H9 (cell line): ENCODE measurements around the gene CINP. TPM values are rescaled to one million over a fixed set of nuclear protein-coding genes. Genes with fewer than 3 reads are reported as not detected.
A peak's percentile ranks its signal among the peaks of the same experiment; 100 is the strongest.

Experiments used
- DNase-seq: peaks from one replicate; pipeline ENCODE4 v3.0.0-alpha.2; 2017
- H2AFZ ChIP-seq: one replicate; pipeline ENCODE4 v1.6.1; 2013; ENCODE audit warnings: mild to moderate bottlenecking, low read length, control low read depth, moderate library complexity
- H2AK5ac ChIP-seq: 2 replicates; pipeline ENCODE4 v1.6.1; 2013; ENCODE audit warnings: low read length, control low read depth, mixed read lengths; ENCODE audit not compliant: insufficient read length
- H2BK120ac ChIP-seq: one replicate; pipeline ENCODE4 v1.6.1; 2013; ENCODE audit warnings: low read depth, mild to moderate bottlenecking, low read length, control low read depth, inconsistent platforms; ENCODE audit not compliant: poor library complexity, severe bottlenecking
- H2BK12ac ChIP-seq: 2 replicates; pipeline ENCODE4 v1.6.1; 2013; ENCODE audit warnings: low read length, control low read depth, mixed read lengths, low read depth; ENCODE audit not compliant: insufficient read length
- H2BK15ac ChIP-seq: 2 replicates; pipeline ENCODE4 v1.6.1; 2013; ENCODE audit warnings: low read depth, low read length, control low read depth
- H2BK20ac ChIP-seq: one replicate; pipeline ENCODE4 v1.6.1; 2013; ENCODE audit warnings: low read depth, mild to moderate bottlenecking, low read length, control low read depth, inconsistent platforms; ENCODE audit not compliant: poor library complexity, severe bottlenecking
- H2BK5ac ChIP-seq: 2 replicates; pipeline ENCODE4 v1.6.1; 2013; ENCODE audit warnings: low read length, control low read depth, mixed read lengths; ENCODE audit not compliant: insufficient read length
- H3K14ac ChIP-seq: 2 replicates; pipeline ENCODE4 v1.6.1; 2013; ENCODE audit warnings: low read length, control low read depth; ENCODE audit not compliant: insufficient read depth
- H3K18ac ChIP-seq: 2 replicates; pipeline ENCODE4 v1.6.1; 2013; ENCODE audit warnings: low read depth, mild to moderate bottlenecking, mixed read lengths, low read length, control low read depth; ENCODE audit not compliant: insufficient read length
- H3K23ac ChIP-seq: 2 replicates; pipeline ENCODE4 v1.6.1; 2013; ENCODE audit warnings: low read length, control low read depth, mixed read lengths, low read depth; ENCODE audit not compliant: insufficient read length
- H3K23me2 ChIP-seq: 2 replicates; pipeline ENCODE4 v1.6.1; 2013; ENCODE audit warnings: low read depth, mild to moderate bottlenecking, mixed read lengths, low read length, control low read depth; ENCODE audit not compliant: insufficient read length, poor library complexity, severe bottlenecking
- H3K27ac ChIP-seq: 2 replicates; pipeline ENCODE4 v1.5.1; 2013; ENCODE audit warnings: low read length, control low read depth, mixed read lengths, low read depth; ENCODE audit not compliant: insufficient read length
- H3K27me3 ChIP-seq: 2 replicates; pipeline ENCODE4 v1.6.1; 2013; ENCODE audit warnings: low read length, control low read depth, inconsistent platforms; ENCODE audit not compliant: insufficient read depth
- H3K4ac ChIP-seq: 2 replicates; pipeline ENCODE4 v1.6.1; 2013; ENCODE audit warnings: low read depth, mild to moderate bottlenecking, control low read depth, inconsistent platforms, low read length, moderate library complexity
- H3K4me1 ChIP-seq: 2 replicates; pipeline ENCODE4 v1.6.1; 2013; ENCODE audit warnings: low read length, control low read depth, inconsistent platforms; ENCODE audit not compliant: insufficient read depth
- H3K4me2 ChIP-seq: 2 replicates; pipeline ENCODE4 v1.6.1; 2013; ENCODE audit warnings: low read length, control low read depth, mixed read lengths; ENCODE audit not compliant: insufficient read length, insufficient read depth
- H3K56ac ChIP-seq: 2 replicates; pipeline ENCODE4 v1.6.1; 2013; ENCODE audit warnings: low read depth, mild to moderate bottlenecking, mixed read lengths, low read length, control low read depth; ENCODE audit not compliant: insufficient read length
- H3K79me1 ChIP-seq: 2 replicates; pipeline ENCODE4 v1.6.1; 2013; ENCODE audit warnings: low read depth, mild to moderate bottlenecking, moderate library complexity, low read length, control low read depth, inconsistent platforms; ENCODE audit not compliant: insufficient read depth, poor library complexity, severe bottlenecking
- H3K79me2 ChIP-seq: 2 replicates; pipeline ENCODE4 v1.6.1; 2013; ENCODE audit warnings: low read length, control low read depth, inconsistent platforms; ENCODE audit not compliant: insufficient read depth
- H3K9ac ChIP-seq: 2 replicates; pipeline ENCODE4 v1.6.1; 2013; ENCODE audit warnings: low read length, control low read depth, mixed read lengths; ENCODE audit not compliant: insufficient read length; ENCODE audit errors: extremely low read depth
- H3K9me3 ChIP-seq: one replicate; pipeline ENCODE4 v1.6.1; 2013; ENCODE audit warnings: low read depth, low read length, inconsistent platforms; ENCODE audit not compliant: control insufficient read depth
- H3T11ph ChIP-seq: one replicate; pipeline ENCODE4 v1.6.1; 2013; ENCODE audit warnings: mild to moderate bottlenecking, low read length, control low read depth, inconsistent platforms
- H4K20me1 ChIP-seq: one replicate; pipeline ENCODE4 v1.6.1; 2013; ENCODE audit not compliant: control insufficient read depth, insufficient read length, insufficient read depth
- H4K5ac ChIP-seq: 2 replicates; pipeline ENCODE4 v1.6.1; 2013; ENCODE audit warnings: low read depth, mild to moderate bottlenecking, mixed read lengths, low read length, control low read depth; ENCODE audit not compliant: insufficient read length
- H4K8ac ChIP-seq: replicated peaks from 2 replicates; pipeline ENCODE4 v1.6.1; 2013; ENCODE audit warnings: low read length, control low read depth, mixed read lengths, low read depth; ENCODE audit not compliant: insufficient read length
- H4K91ac ChIP-seq: 2 replicates; pipeline ENCODE4 v1.6.1; 2013; ENCODE audit warnings: low read depth, mild to moderate bottlenecking, moderate library complexity, mixed read lengths, low read length, control low read depth; ENCODE audit not compliant: insufficient read length
- H3K27ac Mint-ChIP-seq, 3 experiments: 2 replicates in 2 of 3; 3 replicates in 1 of 3; pipeline ENCODE4 v1.8.0; 2020 to 2021; ENCODE audit warnings: mixed read lengths in 3 of 3, mild to moderate bottlenecking in 1 of 3, moderate library complexity in 1 of 3
- H3K27me3 Mint-ChIP-seq: 2 replicates; pipeline ENCODE4 v1.8.0; 2021; ENCODE audit warnings: low read depth, mild to moderate bottlenecking, moderate library complexity, mixed read lengths
- H3K36me3 Mint-ChIP-seq, 3 experiments: 2 replicates in 2 of 3; 3 replicates in 1 of 3; pipeline ENCODE4 v1.8.0; 2020 to 2021; ENCODE audit warnings: low read depth in 3 of 3, mixed read lengths in 3 of 3; ENCODE audit not compliant: insufficient read depth in 1 of 3
- H3K4me1 Mint-ChIP-seq, 2 experiments: 2 replicates each; pipeline ENCODE4 v1.8.0; 2020; ENCODE audit warnings: mixed read lengths in 2 of 2
- H3K4me3 Mint-ChIP-seq, 2 experiments: 2 replicates in 1 of 2; 3 replicates in 1 of 2; pipeline ENCODE4 v1.8.0; 2020 to 2021; ENCODE audit warnings: mild to moderate bottlenecking in 2 of 2, mixed read lengths in 2 of 2, moderate library complexity in 1 of 2
- H3K9me3 Mint-ChIP-seq, 2 experiments: 2 replicates in 1 of 2; 3 replicates in 1 of 2; pipeline ENCODE4 v1.8.0; 2020; ENCODE audit warnings: mild to moderate bottlenecking in 2 of 2, mixed read lengths in 2 of 2, moderate library complexity in 1 of 2
- CTCF ChIP-seq: fragments of 200-600 bp; sonication (generic); conservative IDR thresholded peaks from 3 replicates; pipeline ENCODE4 v1.8.0; 2021; ENCODE audit warnings: antibody characterized with exemption, mild to moderate bottlenecking
- WGBS: extraction: QIAGEN DNeasy Blood & Tissue Kit; methylation state at CpG from one replicate; pipeline ENCODE4 v1.1.7; 2013; ENCODE audit warnings: missing lambda C conversion rate, low lambda C conversion rate, mixed read lengths; ENCODE audit not compliant: insufficient read length; ENCODE audit errors: extremely low coverage; 5-methylcytosine and 5-hydroxymethylcytosine counted together
- total RNA-seq: library from RNA; stranded (reverse); gene quantifications from 2 replicates; pipeline ENCODE4 v1.2.1, GENCODE V29; 2021

The CINP gene
- total RNA-seq, 1 experiment from 2014 or later = 39.5 TPM

GRCh38 chr14:102341566-102341965 lies 21.1 kb downstream of the CINP start:
- H2AFZ ChIP-seq = no peak overlapping the region
- no peaks in the 10 kb centered on the region for H4K20me1 ChIP-seq
- no peak overlapping the region for H3K4me2 ChIP-seq
- no peaks in the 10 kb centered on the region for H3K79me1 ChIP-seq
- no peak for TF ChIP-seq CTCF
- H2BK15ac ChIP-seq = no peak overlapping the region
- no peak overlapping the region for H3K18ac ChIP-seq
- no peaks in the 10 kb centered on the region for H3K79me2 ChIP-seq
- no peak overlapping the region for H4K8ac ChIP-seq
- H2BK120ac ChIP-seq = no peak overlapping the region
- H3K23me2 ChIP-seq = no peaks in the 10 kb centered on the region
- no peak overlapping the region for H3K4ac ChIP-seq
- H3K9ac ChIP-seq = no peak overlapping the region
- Mint-ChIP-seq H3K9me3 (no peaks in the 10 kb centered on the region), H3K27me3 (no peaks in the 10 kb centered on the region), H3K4me1 (peaks cover 0 to 5% of the 10 kb centered on the region in 2 experiments; a peak in 1 of 4 replicates), H3K4me3 (no peak overlapping the region), H3K27ac (peak overlapping the region in 2 of 3 experiments; percentile 62 to 92; a peak in 1 of 7 replicates), H3K36me3 (peaks cover 11 to 50% (median 45%) of the 10 kb centered on the region in 3 experiments; a peak in 6 of 7 replicates)
- no peak overlapping the region for H2BK12ac ChIP-seq
- H4K5ac ChIP-seq = no peak overlapping the region
- H2AK5ac ChIP-seq = no peak overlapping the region
- no peak overlapping the region for H2BK5ac ChIP-seq
- H3K14ac ChIP-seq = no peak overlapping the region
- H2BK20ac ChIP-seq = no peak overlapping the region
- no peak overlapping the region for H3T11ph ChIP-seq
- no peak overlapping the region for H3K27ac ChIP-seq
- H4K91ac ChIP-seq = no peak overlapping the region
- no peaks in the 10 kb centered on the region for H3K27me3 ChIP-seq
- no peak overlapping the region for H3K23ac ChIP-seq
- no peak overlapping the region for H3K56ac ChIP-seq
- no peak for DNase-seq
- no peaks in the 10 kb centered on the region for H3K9me3 ChIP-seq
- WGBS = no CpG with 5 or more reads among the region's 8 CpGs
- H3K4me1 ChIP-seq = no peaks in the 10 kb centered on the region
